GM18507 (cell line): ENCODE results near the gene NPM3.

Source experiments
- DNase-seq: peaks from one replicate; pipeline ENCODE4 v3.0.0; 2011; ENCODE audit warnings: low read depth; ENCODE audit not compliant: insufficient read length; ENCODE audit errors: extremely low spot score
- FAIRE-seq: peaks from 2 replicates; lab custom pipeline; 2011; peaks lifted over from hg19 to GRCh38; lab: Jason Lieb, UNC

Gene NPM3

DNA sequence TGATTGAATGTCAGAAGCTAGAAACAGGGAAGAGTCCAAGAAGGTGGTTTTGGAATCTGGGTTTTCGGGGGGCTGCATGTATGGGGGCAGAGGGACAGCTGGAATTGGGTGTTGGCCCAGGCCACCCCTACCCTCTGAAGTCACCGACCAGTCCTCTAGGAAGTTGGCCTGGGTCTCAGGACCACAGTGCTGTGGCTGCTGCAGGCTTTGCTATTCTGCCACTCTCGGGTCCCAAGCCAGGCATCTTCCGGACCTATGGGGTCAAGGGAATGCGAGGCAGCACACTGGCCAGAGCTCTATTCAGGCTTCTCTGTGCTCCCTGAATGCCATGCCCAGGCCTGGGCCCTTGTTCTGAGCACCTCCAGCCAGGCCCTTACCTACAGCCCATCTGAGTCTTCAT is 20.5 kb downstream of the NPM3 start:
- no peak for DNase-seq
- no peak for FAIRE-seq

DNA sequence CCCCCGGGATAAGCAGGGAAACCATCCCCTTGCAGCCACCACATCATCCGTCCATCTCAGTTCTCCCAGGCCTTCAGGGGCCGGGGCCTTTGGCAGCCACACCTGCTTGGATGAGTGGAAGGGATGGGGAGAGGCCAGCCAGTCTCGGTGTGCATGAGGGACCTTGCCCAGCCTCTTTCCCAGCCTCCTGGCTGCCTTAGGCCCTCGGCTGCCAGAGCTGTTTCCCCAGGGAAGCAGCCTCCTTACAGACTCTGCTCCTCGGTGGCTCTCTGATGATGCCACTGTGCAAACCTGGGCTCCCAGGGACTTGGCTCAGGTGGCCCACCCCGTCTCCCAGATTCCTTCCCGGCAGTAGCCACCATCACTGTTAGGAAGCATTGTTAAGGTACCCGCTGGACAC is 22.0 kb downstream of the NPM3 start:
- DNase-seq (no peak), FAIRE-seq (no peak)

DNA sequence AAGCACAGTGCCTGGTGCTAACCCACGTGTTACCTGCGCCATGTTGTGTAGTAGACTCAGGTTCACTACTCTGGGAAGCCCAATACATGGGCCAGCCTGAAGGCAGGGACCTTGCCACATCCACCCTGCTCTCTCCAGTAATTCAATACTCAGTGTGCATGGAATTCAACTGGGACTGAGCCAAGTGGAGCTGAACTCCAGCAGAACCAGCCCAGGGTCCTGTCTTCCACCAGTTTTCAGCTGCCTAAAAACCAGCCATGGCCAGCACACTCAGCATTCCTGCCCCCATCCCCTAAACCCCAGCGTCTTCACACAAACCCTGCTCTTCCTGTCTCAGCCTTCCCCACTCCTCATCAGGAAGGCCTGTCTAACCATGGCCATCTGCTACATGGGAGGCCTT is 22.7 kb downstream of the NPM3 start:
- DNase-seq = no peak
- no peak for FAIRE-seq

DNA sequence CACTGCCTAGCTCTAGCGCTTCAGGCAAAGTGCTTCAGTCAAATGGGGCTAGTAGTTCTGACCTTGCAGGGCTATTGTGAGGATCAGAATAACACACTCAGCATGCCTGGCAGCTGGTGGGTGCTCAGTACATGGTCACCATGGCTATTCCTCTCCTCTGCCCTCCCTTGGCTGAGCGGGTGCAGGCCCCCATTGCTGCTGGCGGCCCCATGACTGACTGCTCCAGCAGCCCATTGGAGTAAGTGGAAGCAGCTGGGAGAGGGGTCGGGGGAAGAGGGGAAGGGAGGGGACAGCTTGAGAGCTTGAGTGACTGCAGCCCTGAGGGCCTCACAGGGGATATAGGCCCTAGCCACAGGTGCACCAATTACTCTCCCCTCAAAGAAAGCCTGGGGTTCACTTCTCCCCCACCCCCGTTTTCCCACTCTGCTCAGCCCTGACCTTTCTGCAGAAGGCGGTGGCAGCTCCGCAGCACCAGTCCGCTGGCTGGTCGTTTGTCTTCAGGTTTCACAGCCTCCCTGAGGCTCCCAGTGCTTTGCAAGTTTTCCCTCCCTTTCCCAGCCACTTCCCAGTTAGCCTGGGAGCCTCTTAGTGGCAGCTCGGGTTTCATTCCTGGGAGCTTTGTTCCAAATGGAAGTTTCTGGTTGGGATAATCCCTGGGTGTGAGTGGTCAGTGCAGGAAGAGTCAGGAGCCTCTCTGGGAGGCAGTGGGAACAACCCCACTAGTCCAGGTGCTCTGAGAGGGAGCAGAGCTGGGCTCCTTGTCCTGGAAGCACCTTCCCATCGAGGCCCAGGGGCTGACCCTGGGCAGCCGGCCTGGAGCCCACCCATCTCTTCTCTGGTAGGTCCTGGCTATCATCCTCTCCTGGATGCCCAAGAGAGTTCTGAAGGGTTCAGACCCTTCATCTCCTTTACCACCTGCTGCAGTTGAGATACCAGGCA is 23.7 kb downstream of the NPM3 start:
- DNase-seq (no peak), FAIRE-seq (no peak)

DNA sequence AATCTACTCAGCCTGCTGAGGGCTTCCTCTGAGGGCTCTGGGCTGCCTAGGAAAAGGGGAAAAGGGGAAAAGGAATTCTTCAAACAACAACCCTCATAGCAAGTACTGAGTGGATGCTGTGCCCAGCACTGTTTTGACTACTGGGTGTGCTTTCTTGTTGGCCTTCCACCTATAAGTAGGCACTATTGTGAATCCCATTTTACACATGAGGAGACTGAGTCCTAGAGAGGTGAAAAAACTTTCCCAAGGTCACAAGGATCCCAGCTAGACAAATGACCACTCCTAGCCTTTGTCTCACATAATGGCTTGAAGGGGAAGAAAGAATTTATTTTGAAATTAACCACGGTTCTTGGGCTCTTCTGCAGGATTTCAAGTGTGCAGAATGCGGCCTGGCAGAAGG is 24.4 kb downstream of the NPM3 start:
- FAIRE-seq = no peak
- no peak for DNase-seq

DNA sequence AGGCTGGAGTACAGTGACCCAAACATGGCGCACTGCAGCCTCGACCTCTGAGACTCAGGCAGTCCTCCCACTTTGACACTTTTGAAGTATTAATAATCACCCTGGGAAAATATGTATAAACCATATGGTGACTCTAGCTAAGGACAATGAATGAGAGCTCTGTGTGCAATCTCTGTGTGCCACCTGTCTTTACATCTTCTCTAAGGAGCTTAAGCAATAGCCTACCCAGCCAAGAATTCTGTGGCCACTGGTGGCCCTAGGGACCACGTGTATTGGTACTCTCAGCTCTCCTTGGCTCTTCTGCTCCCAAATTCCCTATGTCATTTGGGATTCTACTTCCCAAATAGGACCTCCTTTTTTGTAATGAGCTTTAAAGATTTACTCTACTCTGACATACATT is 31.0 kb downstream of the NPM3 start:
- FAIRE-seq (no peak), DNase-seq (no peak)

DNA sequence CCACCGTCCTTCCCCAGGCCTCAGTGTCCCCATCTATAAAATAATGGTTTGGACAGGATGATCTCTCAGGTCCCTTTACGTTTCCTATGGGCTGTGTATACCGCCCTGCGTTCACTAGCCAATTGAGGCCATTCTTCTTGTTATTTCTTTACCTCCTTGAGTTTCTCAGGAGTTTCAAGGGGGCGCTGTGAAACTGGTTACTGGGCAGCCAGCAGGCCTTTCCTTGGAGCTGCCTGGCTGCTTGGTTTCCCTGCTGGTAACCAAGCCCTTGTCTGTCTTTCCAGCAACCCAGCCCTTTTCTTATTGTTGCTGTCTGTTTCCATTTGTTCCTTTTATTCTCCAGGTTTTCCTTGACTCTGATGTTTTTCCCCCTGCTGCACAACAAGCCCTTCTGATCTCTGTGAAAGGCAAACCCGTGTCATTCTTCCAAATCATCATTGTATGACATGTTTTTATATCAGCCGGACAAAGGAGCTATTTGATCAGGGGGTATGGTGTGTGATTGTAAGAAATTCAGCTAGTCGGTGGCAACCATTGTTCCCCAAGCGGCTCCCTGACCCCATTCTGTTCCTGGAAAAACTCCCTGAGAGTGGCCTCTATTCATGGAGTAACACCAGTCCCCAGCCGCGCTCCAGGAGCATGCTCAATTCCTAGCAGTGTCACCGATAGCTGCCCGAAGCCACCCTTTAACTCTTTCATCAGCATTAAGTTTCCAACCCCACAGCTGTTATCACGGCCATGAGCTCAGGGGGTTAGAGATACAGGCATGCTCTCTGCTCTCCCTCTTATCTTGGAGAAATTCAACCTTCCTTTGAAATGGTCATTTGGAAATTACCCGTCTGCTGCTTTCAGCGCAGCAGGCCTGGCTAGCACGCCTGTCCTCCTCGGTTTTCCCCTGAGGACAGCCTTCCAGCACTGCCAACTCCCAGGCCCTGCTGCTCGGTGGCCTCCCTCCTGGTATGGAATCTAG is 33.9 kb downstream of the NPM3 start:
- DNase-seq = no peak
- FAIRE-seq = no peak

DNA sequence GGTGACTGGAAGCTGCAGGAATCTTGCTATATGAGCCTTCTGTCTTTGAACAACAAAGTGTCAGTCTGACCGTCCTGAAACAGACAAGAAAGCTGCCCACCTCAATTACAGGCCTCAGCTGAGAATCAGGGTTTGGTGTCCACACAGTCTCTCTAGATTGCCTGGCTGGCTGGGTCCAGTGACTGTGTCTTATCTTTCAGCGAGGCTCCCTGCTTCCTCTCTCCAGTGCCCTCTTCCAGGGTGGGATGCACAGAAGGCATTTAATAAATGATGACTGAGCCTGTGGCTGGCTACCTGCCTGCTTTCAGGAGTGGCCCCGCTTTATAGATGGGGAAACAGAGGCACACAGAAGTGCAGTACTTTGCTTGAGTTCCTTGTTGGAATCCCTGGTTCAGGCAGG is 34.8 kb downstream of the NPM3 start:
- DNase-seq (no peak), FAIRE-seq (no peak)

DNA sequence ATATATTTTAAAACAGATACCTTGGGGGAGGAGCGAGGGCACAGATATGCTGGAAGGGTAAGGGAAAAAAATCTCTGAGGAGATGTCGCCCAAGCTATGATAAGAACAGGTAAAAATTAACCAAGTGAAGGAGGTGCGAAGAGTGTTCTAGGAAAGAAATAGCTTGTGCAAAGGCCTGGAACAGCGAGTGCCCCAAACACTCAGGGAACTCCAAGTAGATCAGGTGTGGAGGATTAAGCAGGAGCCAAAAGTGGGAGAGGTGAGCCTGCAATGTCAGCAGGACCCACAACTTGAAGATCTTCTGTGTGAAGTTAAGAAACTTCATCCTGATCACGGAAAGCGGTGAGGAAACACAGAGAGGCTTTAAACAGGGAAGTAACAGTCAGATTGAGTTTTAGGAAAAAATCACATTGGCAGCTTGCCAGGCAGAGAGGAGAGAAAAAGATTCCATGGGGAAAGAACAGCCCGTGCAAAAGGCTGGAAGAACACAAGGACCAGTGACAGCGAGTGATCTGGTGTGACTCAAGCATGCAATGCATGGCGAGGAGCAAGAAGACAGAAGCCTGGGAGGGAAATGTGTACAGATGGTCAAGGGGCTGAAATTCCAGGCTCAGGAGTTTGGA is 38.1 kb downstream of the NPM3 start:
- no peak for DNase-seq
- no peak for FAIRE-seq

DNA sequence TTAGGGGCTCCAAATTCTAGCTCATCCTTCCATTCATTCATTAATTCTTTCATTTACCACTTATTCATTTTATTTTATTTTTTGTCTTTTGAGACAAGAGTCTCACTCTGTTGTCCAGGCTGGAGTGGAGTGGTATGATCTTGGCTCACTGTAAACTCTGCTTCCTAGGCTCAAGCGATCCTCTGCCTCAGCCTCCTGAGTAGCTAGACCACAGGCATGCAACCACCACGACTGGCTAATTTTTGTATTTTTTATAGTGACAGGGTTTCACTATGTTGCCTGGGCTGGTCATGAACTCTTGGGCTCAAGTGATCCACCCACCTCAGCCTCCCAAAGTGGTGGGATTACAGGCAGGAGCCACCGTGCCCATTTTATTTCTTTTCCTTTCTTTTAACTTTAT is 39.0 kb downstream of the NPM3 start:
- FAIRE-seq (no peak), DNase-seq (no peak)

DNA sequence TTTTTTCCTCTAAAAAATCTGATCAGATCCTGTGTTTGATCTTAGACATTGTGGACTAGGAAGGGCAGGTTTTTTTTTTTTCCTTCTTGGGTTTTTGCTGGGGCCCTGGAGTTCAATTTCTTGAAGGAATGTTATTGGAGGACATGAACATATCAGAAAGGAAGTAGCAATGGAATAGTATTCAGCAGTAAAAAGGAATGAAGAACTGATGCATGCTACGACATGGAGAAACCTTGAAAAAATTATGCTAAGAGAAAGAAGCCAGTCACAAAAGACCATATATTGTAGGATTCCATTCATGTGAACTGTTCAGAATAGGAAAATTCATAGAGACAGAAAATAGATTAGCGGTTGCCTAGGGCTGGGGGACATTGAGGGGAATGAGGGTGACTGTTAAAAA is 41.3 kb downstream of the NPM3 start:
- DNase-seq (no peak), FAIRE-seq (no peak)

DNA sequence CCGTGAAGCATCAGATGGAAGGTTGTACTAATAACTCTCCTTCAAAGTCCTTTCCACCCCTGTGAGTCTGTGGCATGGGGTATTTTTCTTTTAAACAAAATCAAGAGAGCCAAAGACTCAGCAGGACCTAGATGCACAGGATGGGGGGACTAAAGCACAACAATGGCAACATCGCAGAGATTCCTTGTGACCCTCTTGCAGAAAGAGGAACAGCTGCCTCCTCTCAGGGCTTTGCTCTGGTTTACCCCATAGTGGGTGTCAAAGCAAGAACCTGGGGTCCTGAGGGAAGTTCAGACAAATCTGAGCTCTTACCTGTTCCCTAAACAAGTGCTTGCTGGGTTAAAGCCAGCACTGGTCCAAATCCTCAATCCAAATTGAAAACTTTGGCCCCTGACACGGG is 46.6 kb downstream of the NPM3 start:
- DNase-seq (no peak), FAIRE-seq (no peak)

DNA sequence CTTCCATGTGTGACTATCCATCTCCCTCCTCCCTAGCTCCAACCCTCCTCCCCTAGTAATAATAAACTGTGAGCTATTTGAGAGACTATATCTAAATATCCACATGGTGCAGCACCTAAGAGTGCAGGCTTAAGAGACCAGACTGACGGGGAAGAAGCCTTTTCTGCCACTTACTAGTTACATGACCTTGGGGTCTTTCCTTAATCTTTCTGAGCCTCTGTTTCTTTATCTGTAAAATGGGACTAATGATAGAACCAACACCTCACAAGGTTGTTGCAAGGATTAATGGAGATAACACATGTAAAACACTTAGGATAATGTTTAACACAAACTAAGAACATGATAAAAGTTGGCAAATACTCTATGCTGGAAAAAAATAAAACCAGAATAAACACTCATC is 51.1 kb downstream of the NPM3 start:
- FAIRE-seq (no peak), DNase-seq (no peak)
